Ishikawa (cell line): ENCODE data around the gene CYP11A1.

Source experiments
- CEBPB ChIP-seq: IDR thresholded peaks from 2 replicates; pipeline ENCODE4 v1.6.1; 2012
- CREB1 ChIP-seq: IDR thresholded peaks from 2 replicates; pipeline ENCODE4 v1.6.1; 2012; ENCODE audit warnings: low read depth
- EGR1 ChIP-seq: IDR thresholded peaks from 2 replicates; pipeline ENCODE4 v1.6.1; 2012
- EP300 ChIP-seq: IDR thresholded peaks from 2 replicates; pipeline ENCODE4 v1.6.1; 2012; ENCODE audit warnings: borderline replicate concordance
- FOXM1 ChIP-seq: IDR thresholded peaks from 2 replicates; pipeline ENCODE4 v1.6.1; 2012; ENCODE audit warnings: low read depth, borderline replicate concordance
- MAX ChIP-seq: IDR thresholded peaks from 2 replicates; pipeline ENCODE4 v1.6.1; 2012
- NFIC ChIP-seq: IDR thresholded peaks from 2 replicates; pipeline ENCODE4 v1.6.1; 2012
- RAD21 ChIP-seq: IDR thresholded peaks from 2 replicates; pipeline ENCODE4 v1.6.1; 2012; ENCODE audit warnings: low read depth
- TAF1 ChIP-seq: IDR thresholded peaks from 2 replicates; pipeline ENCODE4 v1.6.1; 2012; ENCODE audit warnings: low read depth, mild to moderate bottlenecking
- TCF12 ChIP-seq: IDR thresholded peaks from 2 replicates; pipeline ENCODE4 v1.6.1; 2012; ENCODE audit warnings: low read depth
- TEAD4 ChIP-seq: IDR thresholded peaks from 2 replicates; pipeline ENCODE4 v1.6.1; 2012
- YY1 ChIP-seq: IDR thresholded peaks from 2 replicates; pipeline ENCODE4 v1.6.1; 2012; ENCODE audit warnings: low read depth
- ZBTB7A ChIP-seq: IDR thresholded peaks from 2 replicates; pipeline ENCODE4 v1.6.1; 2012; ENCODE audit warnings: low read depth
- TF ChIP-seq, protein P1 (sequence below): IDR thresholded peaks from 2 replicates; pipeline ENCODE4 v1.6.1; 2012; ENCODE audit warnings: low read depth, mild to moderate bottlenecking
- TF ChIP-seq, protein P2 (sequence below): IDR thresholded peaks from 2 replicates; pipeline ENCODE4 v1.6.1; 2012

Gene CYP11A1

DNA sequence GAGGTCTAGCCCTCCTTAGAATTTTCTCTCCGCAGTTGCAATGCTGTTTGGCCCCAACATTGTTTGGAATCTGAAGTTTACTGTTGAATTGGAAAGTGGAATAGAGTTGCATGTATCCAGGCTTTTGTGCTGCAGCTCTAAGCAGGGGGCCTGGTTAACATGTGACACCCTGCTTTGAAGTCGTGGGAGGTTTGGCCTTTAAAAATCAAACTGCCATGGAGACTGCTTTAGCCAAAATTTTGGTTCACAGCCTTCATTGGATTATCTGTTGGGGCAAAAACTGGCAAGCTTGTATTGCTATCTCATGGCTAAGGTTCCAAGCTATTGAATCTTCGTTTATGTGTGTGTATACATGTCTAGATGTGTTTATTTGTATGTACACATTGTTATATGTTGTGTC, 15.8 kb downstream of the CYP11A1 start:
- TF ChIP-seq ZBTB7A (no peak), RAD21 (no peak), NFIC (no peak), TAF1 (no peak), EP300 (no peak), MAX (no peak), EGR1 (no peak), CEBPB (no peak), YY1 (no peak), TCF12 (no peak), CREB1 (no peak), FOXM1 (no peak), TEAD4 (no peak)
- TF ChIP-seq, protein P1, sequence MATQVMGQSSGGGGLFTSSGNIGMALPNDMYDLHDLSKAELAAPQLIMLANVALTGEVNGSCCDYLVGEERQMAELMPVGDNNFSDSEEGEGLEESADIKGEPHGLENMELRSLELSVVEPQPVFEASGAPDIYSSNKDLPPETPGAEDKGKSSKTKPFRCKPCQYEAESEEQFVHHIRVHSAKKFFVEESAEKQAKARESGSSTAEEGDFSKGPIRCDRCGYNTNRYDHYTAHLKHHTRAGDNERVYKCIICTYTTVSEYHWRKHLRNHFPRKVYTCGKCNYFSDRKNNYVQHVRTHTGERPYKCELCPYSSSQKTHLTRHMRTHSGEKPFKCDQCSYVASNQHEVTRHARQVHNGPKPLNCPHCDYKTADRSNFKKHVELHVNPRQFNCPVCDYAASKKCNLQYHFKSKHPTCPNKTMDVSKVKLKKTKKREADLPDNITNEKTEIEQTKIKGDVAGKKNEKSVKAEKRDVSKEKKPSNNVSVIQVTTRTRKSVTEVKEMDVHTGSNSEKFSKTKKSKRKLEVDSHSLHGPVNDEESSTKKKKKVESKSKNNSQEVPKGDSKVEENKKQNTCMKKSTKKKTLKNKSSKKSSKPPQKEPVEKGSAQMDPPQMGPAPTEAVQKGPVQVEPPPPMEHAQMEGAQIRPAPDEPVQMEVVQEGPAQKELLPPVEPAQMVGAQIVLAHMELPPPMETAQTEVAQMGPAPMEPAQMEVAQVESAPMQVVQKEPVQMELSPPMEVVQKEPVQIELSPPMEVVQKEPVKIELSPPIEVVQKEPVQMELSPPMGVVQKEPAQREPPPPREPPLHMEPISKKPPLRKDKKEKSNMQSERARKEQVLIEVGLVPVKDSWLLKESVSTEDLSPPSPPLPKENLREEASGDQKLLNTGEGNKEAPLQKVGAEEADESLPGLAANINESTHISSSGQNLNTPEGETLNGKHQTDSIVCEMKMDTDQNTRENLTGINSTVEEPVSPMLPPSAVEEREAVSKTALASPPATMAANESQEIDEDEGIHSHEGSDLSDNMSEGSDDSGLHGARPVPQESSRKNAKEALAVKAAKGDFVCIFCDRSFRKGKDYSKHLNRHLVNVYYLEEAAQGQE, result no peak
- TF ChIP-seq, protein P2, sequence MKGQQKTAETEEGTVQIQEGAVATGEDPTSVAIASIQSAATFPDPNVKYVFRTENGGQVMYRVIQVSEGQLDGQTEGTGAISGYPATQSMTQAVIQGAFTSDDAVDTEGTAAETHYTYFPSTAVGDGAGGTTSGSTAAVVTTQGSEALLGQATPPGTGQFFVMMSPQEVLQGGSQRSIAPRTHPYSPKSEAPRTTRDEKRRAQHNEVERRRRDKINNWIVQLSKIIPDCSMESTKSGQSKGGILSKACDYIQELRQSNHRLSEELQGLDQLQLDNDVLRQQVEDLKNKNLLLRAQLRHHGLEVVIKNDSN, result no peak

DNA sequence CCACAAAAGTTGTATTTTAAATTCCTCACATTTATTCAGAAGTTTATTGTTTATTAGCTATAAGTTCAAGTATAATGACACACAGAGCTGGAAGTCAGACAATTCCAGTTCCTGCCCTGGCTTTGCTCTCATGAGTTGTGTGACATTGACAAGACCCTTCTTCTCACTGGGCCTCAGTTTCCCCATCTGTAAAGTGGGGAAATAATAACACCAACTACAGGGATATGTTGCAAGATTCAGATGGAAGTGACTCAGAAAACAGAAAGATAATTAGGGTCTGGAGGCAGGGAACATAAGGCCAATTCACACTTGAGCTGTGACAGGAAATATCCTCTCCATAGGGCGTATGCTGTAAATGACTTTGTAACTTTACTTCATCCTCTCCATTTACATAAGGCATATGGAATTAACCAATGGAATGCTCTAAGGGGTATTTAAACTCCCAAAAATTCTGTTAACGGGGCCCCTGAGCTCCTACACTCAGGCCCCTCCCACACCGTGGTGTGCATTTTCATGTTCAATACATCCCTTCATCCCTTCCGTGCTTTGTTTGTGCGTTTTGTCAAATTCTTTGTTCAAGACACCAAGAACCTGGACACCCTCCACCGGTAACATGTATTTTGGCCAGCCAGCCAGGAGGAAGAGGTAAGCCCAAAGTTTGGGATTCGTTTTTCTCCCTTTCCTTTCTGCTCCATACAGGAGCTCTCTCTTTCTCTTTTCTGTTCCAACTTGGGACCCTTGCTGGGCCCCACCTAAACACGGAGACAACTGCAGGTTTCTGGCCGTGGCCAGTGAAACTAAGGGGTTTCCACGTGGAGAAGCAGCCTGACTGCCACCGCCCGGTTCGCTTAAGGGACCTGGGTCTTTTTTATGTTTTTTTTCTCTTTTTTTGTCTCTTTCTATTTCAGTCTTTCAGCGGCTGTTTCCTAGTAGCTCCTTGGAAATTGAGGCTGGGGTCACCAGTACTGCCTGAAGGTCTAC, 16.9 kb downstream of the CYP11A1 start:
- TF ChIP-seq EP300 (no peak), RAD21 (no peak), TEAD4 (no peak), FOXM1 (no peak), TAF1 (no peak), ZBTB7A (no peak), MAX (no peak), EGR1 (no peak), CEBPB (no peak), NFIC (no peak), CREB1 (no peak)
- TF ChIP-seq, protein P2, result no peak
- TF ChIP-seq, protein P1, result no peak

DNA sequence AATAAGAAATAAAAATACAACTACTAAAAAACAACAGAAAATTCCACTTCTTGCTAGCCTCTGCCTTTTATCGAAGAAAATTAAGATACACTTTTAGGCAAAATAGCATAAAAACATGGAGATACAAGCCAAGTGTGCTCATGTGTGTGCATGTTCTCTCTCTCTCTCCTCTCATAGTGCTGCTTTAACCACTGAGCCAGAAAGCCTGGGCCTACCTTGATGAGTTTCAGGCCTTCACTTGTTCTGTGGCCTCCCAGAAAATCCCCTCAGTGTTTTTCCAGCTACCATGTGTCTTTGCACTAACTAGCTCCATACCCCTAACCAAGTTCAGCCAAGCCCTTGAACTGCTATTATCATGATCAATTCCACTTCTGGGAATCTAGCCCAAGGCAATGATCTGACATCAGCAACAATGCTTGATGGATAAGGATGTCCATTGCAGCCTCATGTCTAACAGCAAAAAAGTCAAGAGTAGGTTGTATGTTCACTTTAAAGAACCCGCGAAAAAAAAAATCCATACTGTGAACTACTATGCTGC, 18.1 kb downstream of the CYP11A1 start:
- TF ChIP-seq MAX, result no peak
- TF ChIP-seq FOXM1, result no peak
- TF ChIP-seq RAD21, result no peak
- no peak for TF ChIP-seq CREB1
- TF ChIP-seq, protein P2, result no peak
- TF ChIP-seq, protein P1, result no peak
- TF ChIP-seq EGR1, result no peak
- no peak for TF ChIP-seq NFIC
- no peak for TF ChIP-seq TEAD4
- no peak for TF ChIP-seq YY1
- TF ChIP-seq TAF1, result no peak
- TF ChIP-seq TCF12, result no peak
- no peak for TF ChIP-seq CEBPB
- no peak for TF ChIP-seq EP300
- TF ChIP-seq ZBTB7A, result no peak
